ENCODE results near the gene TSHZ1. TPM values are rescaled to one million over a fixed set of nuclear protein-coding genes. Genes with fewer than 3 reads are reported as not detected.

The TSHZ1 gene
- total and polyA plus RNA-seq, 4 experiments from 2014 or later = 0.84 to 32.0 (median 18.3) TPM

GRCh38 chr18:75212751-75213090, 2.1 kb downstream of the TSHZ1 start:
- Histone ChIP-seq H3K9me3 (ENCODE audit: control insufficient read depth in 1 of 2, low read length in 2 of 2) (no peaks in the 10 kb centered on the region), H3K36me3 (ENCODE audit: insufficient read depth, low read length) (no peaks in the 10 kb centered on the region), H3K4me3 (ENCODE audit: low read length in 2 of 2) (peak overlapping the region in 1 of 2 donors; percentile 42), H3K27ac (ENCODE audit: low read depth, low read length) (peak overlapping the region; percentile 31), H3K27me3 (ENCODE audit: insufficient read depth, low read length) (no peaks in the 10 kb centered on the region), H3K4me1 (ENCODE audit: insufficient read depth, low read length) (peaks cover 60% of the 10 kb centered on the region)
- DNase-seq = no peak
- intact Hi-C loops (cut with micrococcal nuclease) = loop anchor here (10.0 kb wide), 1 partner anchor 1612 kb away; the partner anchor contains the start of gene ZNF236
- H3K4me3 Mint-ChIP-seq = peak overlapping the region; percentile 81 to 91 (median 90)
- peaks cover 0 to 2% of the 10 kb centered on the region in 2 donors for H3K27me3 Mint-ChIP-seq
- peaks cover 7 to 29% of the 10 kb centered on the region in 2 donors for H3K36me3 Mint-ChIP-seq
- CTCF ChIA-PET (ENCODE audit: partially characterized antibody) = interaction anchor here (1.4 to 1.9 kb wide), 3 partner anchors 9 to 32 kb away, joined by 4 to 5 read pairs (median 4); no protein-coding TSS in a partner anchor
- H3K27ac Mint-ChIP-seq = peak overlapping the region; percentile 26 to 95 (median 91)
- H3K4me1 Mint-ChIP-seq = peaks cover 49 to 77% (median 62%) of the 10 kb centered on the region in 4 donors
- H3K9me3 Mint-ChIP-seq = peaks cover 0 to 4% (median 0%) of the 10 kb centered on the region in 8 donors
- POLR2A ChIA-PET (ENCODE audit: partially characterized antibody) = interaction anchor here (0.6 to 6.5 kb wide), 7 partner anchors 9 to 615 kb away, joined by 3 to 61 read pairs (median 3); partner anchors contain the start of gene ZNF407

GRCh38 chr18:75213611-75214331, 3.2 kb downstream of the TSHZ1 start:
- H3K27me3 ChIP-seq (ENCODE audit: insufficient read depth, low read length) = no peaks in the 10 kb centered on the region
- no peak for DNase-seq
- Mint-ChIP-seq H3K27me3 (no peaks in the 10 kb centered on the region), H3K4me3 (peak overlapping the region; percentile 7 to 90 (median 50)), H3K36me3 (peaks cover 3 to 23% of the 10 kb centered on the region in 2 donors), H3K4me1 (peaks cover 51 to 79% (median 64%) of the 10 kb centered on the region in 4 donors), H3K9me3 (peaks cover 0 to 4% (median 0%) of the 10 kb centered on the region in 8 donors), H3K27ac (peak overlapping the region in 6 of 7 donors; percentile 8 to 95 (median 68))
- POLR2A ChIA-PET (ENCODE audit: partially characterized antibody) = interaction anchor here (1.2 to 6.5 kb wide), 3 partner anchors 30 to 143 kb away, joined by 3 to 61 read pairs (median 6); no protein-coding TSS in a partner anchor
- CTCF ChIA-PET (ENCODE audit: partially characterized antibody) = interaction anchor here (1.4 to 1.9 kb wide), 2 partner anchors 15 to 31 kb away, joined by 4 read pairs; no protein-coding TSS in a partner anchor
- no peak overlapping the region for H3K27ac ChIP-seq (ENCODE audit: low read depth, low read length)
- no peaks in the 10 kb centered on the region for H3K9me3 ChIP-seq (ENCODE audit: control insufficient read depth in 1 of 2, low read length in 2 of 2)
- intact Hi-C loops (cut with micrococcal nuclease) = loop anchor here (10.0 kb wide), 1 partner anchor 1611 kb away; the partner anchor contains the start of gene ZNF236
- H3K4me3 ChIP-seq (ENCODE audit: low read length in 2 of 2) = no peak overlapping the region
- peaks cover 68% of the 10 kb centered on the region for H3K4me1 ChIP-seq (ENCODE audit: insufficient read depth, low read length)
- H3K36me3 ChIP-seq (ENCODE audit: insufficient read depth, low read length) = no peaks in the 10 kb centered on the region

DNA sequence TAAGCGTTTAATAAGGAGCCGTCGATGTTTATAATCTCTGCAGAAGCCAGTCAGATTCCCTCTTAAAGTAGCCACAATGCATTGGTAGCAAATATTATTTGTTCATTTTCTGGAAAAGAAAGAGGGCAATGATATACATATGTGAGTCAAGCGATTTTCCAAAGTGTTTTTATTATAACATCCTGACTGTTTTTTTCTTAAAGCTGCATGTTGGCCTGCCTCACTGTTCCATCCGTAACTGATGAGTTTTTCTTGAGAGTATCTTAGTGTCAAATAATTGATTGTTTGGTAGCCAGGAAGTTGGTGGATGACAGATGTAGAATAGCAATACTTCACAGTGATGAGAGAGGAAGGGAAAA, 3.7 kb downstream of the TSHZ1 start:
- Mint-ChIP-seq H3K9me3 (peaks cover 0 to 4% (median 0%) of the 10 kb centered on the region in 8 donors), H3K4me3 (peak overlapping the region in 6 of 8 donors; percentile 36 to 90 (median 50)), H3K27ac (peak overlapping the region in 6 of 7 donors; percentile 8 to 95 (median 55)), H3K36me3 (peaks cover 3 to 23% of the 10 kb centered on the region in 2 donors), H3K27me3 (no peaks in the 10 kb centered on the region), H3K4me1 (peaks cover 52 to 84% (median 66%) of the 10 kb centered on the region in 4 donors)
- POLR2A ChIA-PET (ENCODE audit: partially characterized antibody) = interaction anchor here (0.6 kb wide), 1 partner anchor 144 kb away, joined by 3 read pairs; no protein-coding TSS in a partner anchor
- intact Hi-C loops (cut with micrococcal nuclease) = loop anchor here (10.0 kb wide), 1 partner anchor 1610 kb away; the partner anchor contains the start of gene ZNF236
- DNase-seq = no peak
- Histone ChIP-seq H3K36me3 (ENCODE audit: insufficient read depth, low read length) (no peaks in the 10 kb centered on the region), H3K4me3 (ENCODE audit: low read length in 2 of 2) (no peak overlapping the region), H3K27ac (ENCODE audit: low read depth, low read length) (no peak overlapping the region), H3K9me3 (ENCODE audit: control insufficient read depth in 1 of 2, low read length in 2 of 2) (no peaks in the 10 kb centered on the region), H3K4me1 (ENCODE audit: insufficient read depth, low read length) (peaks cover 68% of the 10 kb centered on the region), H3K27me3 (ENCODE audit: insufficient read depth, low read length) (no peaks in the 10 kb centered on the region)
- CTCF ChIA-PET (ENCODE audit: partially characterized antibody) = no interaction called here

DNA sequence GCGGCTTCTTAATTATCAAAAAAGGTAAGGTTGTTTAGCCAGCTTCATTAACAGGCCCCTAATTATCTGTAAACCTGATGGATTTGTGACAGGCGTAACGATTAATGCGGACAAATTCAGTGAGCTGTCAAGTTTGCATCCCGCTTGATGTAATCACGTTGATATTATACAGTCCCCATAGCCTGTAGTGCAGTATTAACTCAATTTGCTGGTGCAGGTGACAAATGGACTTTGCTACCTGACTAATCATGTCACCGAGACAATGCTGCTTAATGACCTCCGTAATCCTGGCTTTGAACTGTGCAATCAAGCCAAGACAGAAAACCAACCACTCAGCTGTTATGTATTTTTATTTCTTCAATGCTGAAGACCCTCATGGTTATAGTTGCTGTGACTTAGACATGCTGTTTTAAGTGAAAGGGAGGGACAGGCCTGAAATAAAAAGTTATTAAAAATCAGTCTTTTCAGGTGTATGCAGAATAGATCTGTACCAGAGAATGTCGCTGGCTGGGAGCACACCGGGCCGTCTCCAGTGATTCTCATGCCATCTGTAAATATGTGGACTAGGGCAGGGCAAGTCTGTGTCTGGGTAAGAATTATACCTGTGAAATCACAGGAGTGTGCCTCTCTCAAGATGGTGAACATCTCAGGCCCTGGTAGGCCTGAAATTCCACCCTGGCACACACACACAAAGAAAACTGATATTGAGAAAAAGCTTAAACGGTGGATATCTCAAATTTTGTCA, 4.3 kb downstream of the TSHZ1 start:
- POLR2A ChIA-PET (ENCODE audit: partially characterized antibody) = interaction anchor here (0.6 to 2.1 kb wide), 5 partner anchors 11 to 617 kb away, joined by 3 to 9 read pairs (median 5); partner anchors contain the start of gene ZNF407
- Histone ChIP-seq H3K27ac (ENCODE audit: low read depth, low read length) (no peak overlapping the region), H3K27me3 (ENCODE audit: insufficient read depth, low read length) (no peaks in the 10 kb centered on the region)

DNA sequence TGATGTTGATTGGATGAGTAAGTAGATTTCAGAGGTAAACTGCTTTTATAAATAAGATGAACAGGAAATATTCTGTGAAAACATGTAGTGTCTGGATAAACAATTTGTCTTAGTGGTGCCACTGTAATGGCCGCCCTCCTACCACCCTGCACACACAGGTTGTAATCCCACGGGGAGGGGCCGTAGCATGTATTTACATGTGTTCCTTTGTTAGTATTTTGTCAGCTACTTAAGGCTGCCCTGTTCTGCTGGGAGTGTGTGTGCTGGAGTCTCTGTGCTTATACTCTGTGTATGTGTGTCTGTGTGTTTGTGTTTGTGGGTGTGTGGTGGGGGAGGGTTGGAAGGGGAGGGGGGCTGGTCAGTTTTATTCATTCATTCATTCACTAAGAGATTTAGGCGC, 5.1 kb downstream of the TSHZ1 start:
- ChIA-PET POLR2A (ENCODE audit: partially characterized antibody) (interaction anchor here (1.0 to 2.1 kb wide), 6 partner anchors 10 to 618 kb away, joined by 3 to 9 read pairs (median 5); partner anchors contain the start of gene ZNF407), CTCF (ENCODE audit: partially characterized antibody) (interaction anchor here (0.6 to 1.0 kb wide), 4 partner anchors 20 to 151 kb away, joined by 3 read pairs; no protein-coding TSS in a partner anchor)

More for the DNA sequence above, 4.3 kb downstream of the TSHZ1 start:
- peaks cover 3 to 20% of the 10 kb centered on the region in 2 donors for H3K36me3 Mint-ChIP-seq
- peak overlapping the region; percentile 58 to 95 (median 85) for H3K27ac Mint-ChIP-seq
- no peaks in the 10 kb centered on the region for H3K27me3 Mint-ChIP-seq
- CTCF ChIA-PET (ENCODE audit: partially characterized antibody) = interaction anchor here (0.6 to 0.9 kb wide), 2 partner anchors 32 to 152 kb away, joined by 3 read pairs; no protein-coding TSS in a partner anchor
- H3K9me3 ChIP-seq (ENCODE audit: control insufficient read depth in 1 of 2, low read length in 2 of 2) = no peaks in the 10 kb centered on the region
- H3K4me3 ChIP-seq (ENCODE audit: low read length in 2 of 2) = no peak overlapping the region
- no peak for DNase-seq
- H3K4me3 Mint-ChIP-seq = peak overlapping the region in 7 of 8 donors; percentile 14 to 82 (median 53)
- H3K9me3 Mint-ChIP-seq = peaks cover 0 to 4% (median 0%) of the 10 kb centered on the region in 8 donors
- H3K36me3 ChIP-seq (ENCODE audit: insufficient read depth, low read length) = no peaks in the 10 kb centered on the region
- intact Hi-C loops (cut with micrococcal nuclease) = loop anchor here (10.0 kb wide), 1 partner anchor 1610 kb away; the partner anchor contains the start of gene ZNF236
- H3K4me1 Mint-ChIP-seq = peaks cover 52 to 87% (median 67%) of the 10 kb centered on the region in 4 donors
- peaks cover 68% of the 10 kb centered on the region for H3K4me1 ChIP-seq (ENCODE audit: insufficient read depth, low read length)

GRCh38 chr18:75216212-75216910, 5.8 kb downstream of the TSHZ1 start:
- Mint-ChIP-seq H3K4me3 (peak overlapping the region; percentile 31 to 87 (median 71)), H3K27ac (peak overlapping the region; percentile 90 to 96 (median 92)), H3K36me3 (peaks cover 0 to 8% of the 10 kb centered on the region in 2 donors), H3K4me1 (peaks cover 49 to 84% (median 67%) of the 10 kb centered on the region in 4 donors), H3K27me3 (no peaks in the 10 kb centered on the region), H3K9me3 (no peaks in the 10 kb centered on the region)
- intact Hi-C loops (cut with micrococcal nuclease) = loop anchor here (10.0 kb wide), 1 partner anchor 1608 kb away; the partner anchor contains the start of gene ZNF236
- no peaks in the 10 kb centered on the region for H3K36me3 ChIP-seq (ENCODE audit: insufficient read depth, low read length)
- ChIA-PET POLR2A (ENCODE audit: partially characterized antibody) (interaction anchor here (0.6 to 2.1 kb wide), 8 partner anchors 9 to 618 kb away, joined by 3 to 9 read pairs (median 4); partner anchors contain the start of gene ZNF407), CTCF (ENCODE audit: partially characterized antibody) (interaction anchor here (1.0 kb wide), 2 partner anchors 19 to 27 kb away, joined by 3 read pairs; no protein-coding TSS in a partner anchor)
- H3K27me3 ChIP-seq (ENCODE audit: insufficient read depth, low read length) = no peaks in the 10 kb centered on the region
- peak overlapping the region; percentile 63 for H3K27ac ChIP-seq (ENCODE audit: low read depth, low read length)
- peaks cover 64% of the 10 kb centered on the region for H3K4me1 ChIP-seq (ENCODE audit: insufficient read depth, low read length)
- peak overlapping the region in 1 of 2 donors; percentile 5 for H3K4me3 ChIP-seq (ENCODE audit: low read length in 2 of 2)
- no peaks in the 10 kb centered on the region for H3K9me3 ChIP-seq (ENCODE audit: control insufficient read depth in 1 of 2, low read length in 2 of 2)
- peak; percentile 59 to 71 (median 65) for DNase-seq

More for the DNA sequence above, 5.1 kb downstream of the TSHZ1 start:
- Histone ChIP-seq H3K27ac (ENCODE audit: low read depth, low read length) (no peak overlapping the region), H3K4me3 (ENCODE audit: low read length in 2 of 2) (no peak overlapping the region), H3K4me1 (ENCODE audit: insufficient read depth, low read length) (peaks cover 64% of the 10 kb centered on the region), H3K36me3 (ENCODE audit: insufficient read depth, low read length) (no peaks in the 10 kb centered on the region), H3K9me3 (ENCODE audit: control insufficient read depth in 1 of 2, low read length in 2 of 2) (no peaks in the 10 kb centered on the region), H3K27me3 (ENCODE audit: insufficient read depth, low read length) (no peaks in the 10 kb centered on the region)
- no peak for DNase-seq
- Mint-ChIP-seq H3K9me3 (peaks cover 0 to 1% (median 0%) of the 10 kb centered on the region in 8 donors), H3K27ac (peak overlapping the region; percentile 17 to 91 (median 81)), H3K4me3 (peak overlapping the region in 6 of 8 donors; percentile 20 to 82 (median 58)), H3K4me1 (peaks cover 49 to 84% (median 66%) of the 10 kb centered on the region in 4 donors), H3K36me3 (peaks cover 2 to 14% of the 10 kb centered on the region in 2 donors), H3K27me3 (no peaks in the 10 kb centered on the region)
- intact Hi-C loops (cut with micrococcal nuclease) = loop anchor here (10.0 kb wide), 1 partner anchor 1609 kb away; the partner anchor contains the start of gene ZNF236
